ENCODE results near the gene MTFP1. TPM values are rescaled to one million over a fixed set of nuclear protein-coding genes. Genes with fewer than 3 reads are reported as not detected.

MTFP1 gene
- total and polyA plus RNA-seq, 2 donors (not counting 1 experiment from before 2014, with no cell fraction given): 11.8 to 18.4 TPM

DNA sequence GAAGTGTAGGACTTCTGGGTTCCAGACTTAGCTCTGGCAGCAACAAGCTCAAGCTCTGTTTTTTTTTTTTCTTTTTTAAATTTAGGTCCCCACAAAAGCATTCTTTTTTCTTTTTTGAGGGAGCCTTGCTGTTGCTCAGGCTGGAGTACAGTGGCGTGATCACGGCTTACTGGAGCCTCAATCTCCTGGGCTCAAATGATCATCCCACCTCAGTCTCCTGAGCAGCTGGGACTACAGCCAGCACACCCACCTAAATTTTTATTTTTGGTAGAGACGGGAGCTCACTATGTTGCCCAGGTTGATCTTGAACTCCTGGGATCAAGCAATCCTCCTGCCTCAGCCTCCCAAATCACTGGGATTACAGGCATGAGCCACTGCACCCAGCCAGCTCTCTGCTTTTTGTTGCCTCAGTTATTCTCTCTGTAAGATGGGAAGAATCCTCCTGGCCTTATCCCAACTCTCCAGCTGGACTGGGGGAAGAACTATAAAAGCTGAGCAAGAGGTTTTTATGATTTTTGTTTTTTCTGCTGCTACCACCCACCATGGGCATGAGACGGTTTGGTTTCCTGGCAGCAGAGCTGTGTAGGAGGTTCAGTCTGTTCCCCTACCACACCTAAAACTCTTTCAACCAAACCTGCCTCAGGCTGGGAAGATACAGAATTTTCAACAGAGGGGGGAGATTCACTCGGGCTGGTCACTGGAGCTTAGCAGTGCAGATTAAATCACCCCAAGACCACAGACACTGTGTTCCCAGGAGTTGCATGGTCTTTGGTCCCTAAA, 11.6 kb upstream of the MTFP1 start:
- Histone ChIP-seq H3K27me3 (replicated peaks in 1 of 4; ENCODE audit: control extremely low read depth in 1 of 4, control insufficient read depth in 3 of 4, insufficient read depth in 4 of 4, low read length in 3 of 4) (no peaks in the 10 kb centered on the region), H3K4me3 (ENCODE audit: control extremely low read depth in 1 of 5, extremely low read depth in 1 of 5, insufficient read depth in 1 of 5, low read depth in 2 of 5, low read length in 4 of 5) (no peak overlapping the region), H3K9ac (ENCODE audit: low read length) (no peak overlapping the region), H3K36me3 (replicated peaks in 1 of 2; ENCODE audit: control extremely low read depth in 1 of 2, control insufficient read depth in 1 of 2, extremely low read depth in 1 of 2, insufficient read depth in 2 of 2, low read length in 1 of 2) (peaks cover 0 to 18% of the 10 kb centered on the region in 2 experiments), H3K79me2 (ENCODE audit: control insufficient read depth, insufficient read depth, low read length) (no peaks in the 10 kb centered on the region), H4K20me1 (ENCODE audit: control insufficient read depth, insufficient read depth, low read length, poor library complexity, severe bottlenecking) (no peaks in the 10 kb centered on the region), H3K4me2 (replicated peaks; ENCODE audit: low read depth, low read length, poor library complexity, severe bottlenecking) (no peak overlapping the region), H2AFZ (ENCODE audit: insufficient read depth, low read depth, low read length, poor library complexity, severe bottlenecking) (no peak overlapping the region), H3K9me3 (ENCODE audit: control extremely low read depth in 1 of 3, control insufficient read depth in 2 of 3, insufficient read depth in 1 of 3, low read length in 2 of 3) (no peaks in the 10 kb centered on the region), H3K27ac (ENCODE audit: low read length in 2 of 2) (no peak overlapping the region), H3K4me1 (ENCODE audit: control insufficient read depth in 2 of 2, insufficient read depth in 2 of 2, low read length in 2 of 2) (no peaks in the 10 kb centered on the region)
- DNase-seq: no peak
- no peak overlapping the region for H3K27ac Mint-ChIP-seq
- 94% methylated on average over 3 of the region's 5 CpGs for WGBS (ENCODE audit: insufficient coverage)
- H3K4me3 Mint-ChIP-seq: no peak overlapping the region
- CTCF ChIA-PET: interaction anchor here (0.6 to 1.7 kb wide), 5 partner anchors 10 to 133 kb away, joined by 4 to 9 read pairs (median 5); no protein-coding TSS in a partner anchor
- H3K9me3 Mint-ChIP-seq (ENCODE audit: insufficient read depth): no peaks in the 10 kb centered on the region
- no peaks in the 10 kb centered on the region for H3K27me3 Mint-ChIP-seq
- ATAC-seq (ENCODE audit: low read depth): no peak
- no peak for TF ChIP-seq EZH2 (IDR thresholded peaks at IDR 0.05; ENCODE audit: borderline replicate concordance, insufficient read depth, low read depth, low read length, poor library complexity, severe bottlenecking)
- TF ChIP-seq, protein P1, sequence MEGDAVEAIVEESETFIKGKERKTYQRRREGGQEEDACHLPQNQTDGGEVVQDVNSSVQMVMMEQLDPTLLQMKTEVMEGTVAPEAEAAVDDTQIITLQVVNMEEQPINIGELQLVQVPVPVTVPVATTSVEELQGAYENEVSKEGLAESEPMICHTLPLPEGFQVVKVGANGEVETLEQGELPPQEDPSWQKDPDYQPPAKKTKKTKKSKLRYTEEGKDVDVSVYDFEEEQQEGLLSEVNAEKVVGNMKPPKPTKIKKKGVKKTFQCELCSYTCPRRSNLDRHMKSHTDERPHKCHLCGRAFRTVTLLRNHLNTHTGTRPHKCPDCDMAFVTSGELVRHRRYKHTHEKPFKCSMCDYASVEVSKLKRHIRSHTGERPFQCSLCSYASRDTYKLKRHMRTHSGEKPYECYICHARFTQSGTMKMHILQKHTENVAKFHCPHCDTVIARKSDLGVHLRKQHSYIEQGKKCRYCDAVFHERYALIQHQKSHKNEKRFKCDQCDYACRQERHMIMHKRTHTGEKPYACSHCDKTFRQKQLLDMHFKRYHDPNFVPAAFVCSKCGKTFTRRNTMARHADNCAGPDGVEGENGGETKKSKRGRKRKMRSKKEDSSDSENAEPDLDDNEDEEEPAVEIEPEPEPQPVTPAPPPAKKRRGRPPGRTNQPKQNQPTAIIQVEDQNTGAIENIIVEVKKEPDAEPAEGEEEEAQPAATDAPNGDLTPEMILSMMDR (IDR thresholded peaks at IDR 0.05): no peak
- no peaks in the 10 kb centered on the region for H3K4me1 Mint-ChIP-seq
- POLR2A ChIA-PET: interaction anchor here (1.6 kb wide), 1 partner anchor 10 kb away, joined by 6 read pairs; no protein-coding TSS in a partner anchor
- intact Hi-C loops (cut with micrococcal nuclease): no loop called here

DNA sequence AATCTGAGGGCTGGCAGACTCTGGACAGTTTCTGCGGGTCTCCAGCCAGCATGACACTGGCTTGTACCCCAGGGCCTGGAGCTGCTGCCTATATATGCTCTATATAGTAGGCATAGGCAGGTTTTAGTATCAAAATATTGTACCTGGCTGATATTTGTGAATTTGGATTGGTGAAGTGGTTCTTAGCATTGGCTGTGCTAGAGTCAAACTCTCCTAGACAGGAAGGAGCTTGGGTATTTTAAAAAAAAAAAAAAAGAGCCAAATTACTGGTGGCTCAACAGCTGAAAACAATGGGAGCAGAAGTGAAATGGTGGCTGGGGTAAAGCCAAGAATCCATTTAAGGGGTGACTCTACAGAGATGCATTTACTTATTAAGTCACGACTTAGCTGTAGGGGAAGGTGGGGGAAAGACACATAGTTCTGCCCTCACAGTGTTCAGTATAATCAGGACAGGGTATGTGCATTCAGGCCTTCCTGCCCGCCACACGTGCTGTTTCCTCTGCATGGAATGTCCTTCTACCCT, 11.0 kb upstream of the MTFP1 start:
- Histone ChIP-seq H3K79me2 (ENCODE audit: control insufficient read depth, insufficient read depth, low read length) (no peaks in the 10 kb centered on the region), H3K9ac (ENCODE audit: low read length) (no peak overlapping the region), H3K4me1 (ENCODE audit: control insufficient read depth in 2 of 2, insufficient read depth in 2 of 2, low read length in 2 of 2) (no peaks in the 10 kb centered on the region), H3K27ac (ENCODE audit: low read length in 2 of 2) (no peak overlapping the region), H3K27me3 (replicated peaks in 1 of 4; ENCODE audit: control extremely low read depth in 1 of 4, control insufficient read depth in 3 of 4, insufficient read depth in 4 of 4, low read length in 3 of 4) (no peaks in the 10 kb centered on the region), H3K4me3 (ENCODE audit: control extremely low read depth in 1 of 5, extremely low read depth in 1 of 5, insufficient read depth in 1 of 5, low read depth in 2 of 5, low read length in 4 of 5) (no peak overlapping the region), H3K4me2 (replicated peaks; ENCODE audit: low read depth, low read length, poor library complexity, severe bottlenecking) (no peak overlapping the region), H3K36me3 (replicated peaks in 1 of 2; ENCODE audit: control extremely low read depth in 1 of 2, control insufficient read depth in 1 of 2, extremely low read depth in 1 of 2, insufficient read depth in 2 of 2, low read length in 1 of 2) (peaks cover 0 to 18% of the 10 kb centered on the region in 2 experiments), H3K9me3 (ENCODE audit: control extremely low read depth in 1 of 3, control insufficient read depth in 2 of 3, insufficient read depth in 1 of 3, low read length in 2 of 3) (no peaks in the 10 kb centered on the region), H2AFZ (ENCODE audit: insufficient read depth, low read depth, low read length, poor library complexity, severe bottlenecking) (no peak overlapping the region), H4K20me1 (ENCODE audit: control insufficient read depth, insufficient read depth, low read length, poor library complexity, severe bottlenecking) (no peaks in the 10 kb centered on the region)
- ChIA-PET POLR2A (interaction anchor here (1.6 kb wide), 1 partner anchor 9 kb away, joined by 6 read pairs; no protein-coding TSS in a partner anchor), CTCF (interaction anchor here (1.5 to 1.7 kb wide), 2 partner anchors 24 to 126 kb away, joined by 5 read pairs; no protein-coding TSS in a partner anchor)
- ATAC-seq (ENCODE audit: low read depth): no peak
- Mint-ChIP-seq H3K9me3 (ENCODE audit: insufficient read depth) (no peaks in the 10 kb centered on the region), H3K27me3 (no peaks in the 10 kb centered on the region), H3K4me3 (no peak overlapping the region), H3K4me1 (no peaks in the 10 kb centered on the region), H3K27ac (no peak overlapping the region)
- no peak for DNase-seq
- no peak for TF ChIP-seq EZH2 (IDR thresholded peaks at IDR 0.05; ENCODE audit: borderline replicate concordance, insufficient read depth, low read depth, low read length, poor library complexity, severe bottlenecking)
- TF ChIP-seq, protein P1 (IDR thresholded peaks at IDR 0.05): no peak
- intact Hi-C loops (cut with micrococcal nuclease): no loop called here
- 80% methylated on average over 1 of the region's 4 CpGs for WGBS (ENCODE audit: insufficient coverage)

All from B cell (primary cell).